Mesothelial cell of epicardium (in vitro differentiated cells): ENCODE results near the gene ZNF768. TPM values are rescaled to one million over a fixed set of nuclear protein-coding genes. Genes with fewer than 3 reads are reported as not detected.
A peak's percentile ranks its signal among the peaks of the same experiment; 100 is the strongest.

Experiments used
- DNase-seq, 2 experiments: peaks; one replicate each; pipeline ENCODE4 v3.0.0; 2021; ENCODE audit warnings: low spot score in 2 of 2; ENCODE audit not compliant: unreplicated experiment in 2 of 2
- H3K27ac Mint-ChIP-seq: 2 replicates; pipeline ENCODE4 v1.8.0; 2021; ENCODE audit warnings: mixed read lengths
- H3K27me3 Mint-ChIP-seq: 2 replicates; pipeline ENCODE4 v1.8.0; 2021; ENCODE audit warnings: low read depth, mixed read lengths
- H3K36me3 Mint-ChIP-seq: 2 replicates; pipeline ENCODE4 v1.8.0; 2021; ENCODE audit warnings: mixed read lengths
- H3K4me1 Mint-ChIP-seq: 2 replicates; pipeline ENCODE4 v1.8.0; 2021; ENCODE audit warnings: mixed read lengths
- H3K4me3 Mint-ChIP-seq: 2 replicates; pipeline ENCODE4 v1.8.0; 2021; ENCODE audit warnings: mild to moderate bottlenecking, moderate library complexity, mixed read lengths
- H3K9me3 Mint-ChIP-seq: 2 replicates; pipeline ENCODE4 v1.8.0; 2021; ENCODE audit warnings: mixed read lengths
- total RNA-seq: library from RNA; stranded (reverse); gene quantifications from 3 replicates; pipeline ENCODE4 v1.2.1, GENCODE V29; 2021
- TF ChIP-seq, protein P1 (sequence below): fragments of 200-600 bp; sonication (generic); IDR thresholded peaks from one replicate; pipeline ENCODE4 v1.5.0; 2021; ENCODE audit warnings: antibody characterized with exemption; ENCODE audit not compliant: unreplicated experiment

The ZNF768 gene
- total RNA-seq = 41.2 to 42.2 TPM (median 41.9 TPM) in 3 replicates

DNA sequence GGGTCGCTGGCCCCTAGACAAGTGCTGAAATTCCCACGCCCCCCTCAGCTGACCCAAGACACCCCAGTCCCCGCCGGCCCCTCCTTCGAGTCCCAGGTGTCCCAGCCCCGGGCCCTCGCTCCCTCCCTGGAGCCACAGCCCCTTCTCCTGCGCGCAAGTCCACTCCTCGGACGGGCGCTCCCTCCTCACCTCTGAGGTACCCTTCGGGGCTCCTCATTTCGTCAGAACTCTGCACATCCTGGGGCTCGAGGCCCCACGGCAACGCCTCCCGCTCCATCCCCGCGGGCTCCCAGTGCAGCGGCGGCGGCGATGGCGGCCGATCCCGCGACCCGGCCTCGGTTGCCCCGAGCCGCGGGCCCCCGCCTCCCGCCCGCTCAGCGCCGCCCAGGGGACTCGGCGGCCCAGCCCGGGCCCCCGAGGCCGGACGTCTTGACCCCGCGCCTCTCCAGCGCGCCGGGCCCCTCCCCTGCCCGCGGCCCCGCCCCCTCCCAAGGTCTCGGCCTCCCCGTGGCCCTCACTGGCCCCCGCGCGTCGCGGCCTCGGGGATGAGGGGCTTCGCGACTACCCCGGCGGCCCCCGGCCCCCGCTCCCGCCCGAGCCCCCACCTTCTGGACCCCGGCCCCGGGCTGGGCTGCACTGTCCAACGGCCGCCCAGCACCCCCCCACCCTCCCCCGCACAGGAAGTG lies at the start of gene ZNF768:
Gene ZNF768 (minus strand): TSS at position 430 of the 686 bp plus-strand sequence. CDS start 153 bp downstream, at position 277.
- TF ChIP-seq, protein P1, sequence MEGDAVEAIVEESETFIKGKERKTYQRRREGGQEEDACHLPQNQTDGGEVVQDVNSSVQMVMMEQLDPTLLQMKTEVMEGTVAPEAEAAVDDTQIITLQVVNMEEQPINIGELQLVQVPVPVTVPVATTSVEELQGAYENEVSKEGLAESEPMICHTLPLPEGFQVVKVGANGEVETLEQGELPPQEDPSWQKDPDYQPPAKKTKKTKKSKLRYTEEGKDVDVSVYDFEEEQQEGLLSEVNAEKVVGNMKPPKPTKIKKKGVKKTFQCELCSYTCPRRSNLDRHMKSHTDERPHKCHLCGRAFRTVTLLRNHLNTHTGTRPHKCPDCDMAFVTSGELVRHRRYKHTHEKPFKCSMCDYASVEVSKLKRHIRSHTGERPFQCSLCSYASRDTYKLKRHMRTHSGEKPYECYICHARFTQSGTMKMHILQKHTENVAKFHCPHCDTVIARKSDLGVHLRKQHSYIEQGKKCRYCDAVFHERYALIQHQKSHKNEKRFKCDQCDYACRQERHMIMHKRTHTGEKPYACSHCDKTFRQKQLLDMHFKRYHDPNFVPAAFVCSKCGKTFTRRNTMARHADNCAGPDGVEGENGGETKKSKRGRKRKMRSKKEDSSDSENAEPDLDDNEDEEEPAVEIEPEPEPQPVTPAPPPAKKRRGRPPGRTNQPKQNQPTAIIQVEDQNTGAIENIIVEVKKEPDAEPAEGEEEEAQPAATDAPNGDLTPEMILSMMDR = no peak
- peak within 1 kb of the TSS; percentile 98 for H3K27ac Mint-ChIP-seq
- H3K36me3 Mint-ChIP-seq = peaks cover 6% of the 10 kb centered on the region
- no peaks in the 10 kb centered on the region for H3K9me3 Mint-ChIP-seq
- H3K4me3 Mint-ChIP-seq = peak within 1 kb of the TSS; percentile 82
- DNase-seq = peak in 1 of 2 experiments; percentile 56
- no peaks in the 10 kb centered on the region for H3K27me3 Mint-ChIP-seq
- H3K4me1 Mint-ChIP-seq = peaks cover 25% of the 10 kb centered on the region

DNA sequence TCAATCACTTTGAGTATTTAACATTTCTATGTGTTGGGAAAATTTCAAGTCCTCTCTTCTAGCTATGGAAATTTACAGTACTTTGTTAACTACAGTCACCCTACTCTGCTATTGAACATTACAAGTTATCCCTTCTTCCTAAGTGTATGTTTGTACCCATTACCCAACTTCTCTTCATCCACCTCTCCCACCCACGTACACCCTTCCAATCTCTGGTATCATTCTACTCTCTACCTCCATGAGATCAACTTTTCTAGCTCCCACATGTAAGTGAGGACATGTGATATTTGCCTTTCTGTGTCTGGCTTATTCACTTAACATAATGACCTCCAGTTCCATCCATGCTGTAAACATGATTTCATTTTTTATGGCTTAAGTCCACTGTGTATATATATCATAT lies 48.3 kb upstream of the ZNF768 start:
- TF ChIP-seq, protein P1 = no peak
- Mint-ChIP-seq H3K9me3 (no peaks in the 10 kb centered on the region), H3K4me1 (peaks cover 15% of the 10 kb centered on the region), H3K27me3 (no peaks in the 10 kb centered on the region), H3K4me3 (no peak overlapping the region), H3K36me3 (peaks cover 4% of the 10 kb centered on the region), H3K27ac (no peak overlapping the region)
- no peak for DNase-seq

DNA sequence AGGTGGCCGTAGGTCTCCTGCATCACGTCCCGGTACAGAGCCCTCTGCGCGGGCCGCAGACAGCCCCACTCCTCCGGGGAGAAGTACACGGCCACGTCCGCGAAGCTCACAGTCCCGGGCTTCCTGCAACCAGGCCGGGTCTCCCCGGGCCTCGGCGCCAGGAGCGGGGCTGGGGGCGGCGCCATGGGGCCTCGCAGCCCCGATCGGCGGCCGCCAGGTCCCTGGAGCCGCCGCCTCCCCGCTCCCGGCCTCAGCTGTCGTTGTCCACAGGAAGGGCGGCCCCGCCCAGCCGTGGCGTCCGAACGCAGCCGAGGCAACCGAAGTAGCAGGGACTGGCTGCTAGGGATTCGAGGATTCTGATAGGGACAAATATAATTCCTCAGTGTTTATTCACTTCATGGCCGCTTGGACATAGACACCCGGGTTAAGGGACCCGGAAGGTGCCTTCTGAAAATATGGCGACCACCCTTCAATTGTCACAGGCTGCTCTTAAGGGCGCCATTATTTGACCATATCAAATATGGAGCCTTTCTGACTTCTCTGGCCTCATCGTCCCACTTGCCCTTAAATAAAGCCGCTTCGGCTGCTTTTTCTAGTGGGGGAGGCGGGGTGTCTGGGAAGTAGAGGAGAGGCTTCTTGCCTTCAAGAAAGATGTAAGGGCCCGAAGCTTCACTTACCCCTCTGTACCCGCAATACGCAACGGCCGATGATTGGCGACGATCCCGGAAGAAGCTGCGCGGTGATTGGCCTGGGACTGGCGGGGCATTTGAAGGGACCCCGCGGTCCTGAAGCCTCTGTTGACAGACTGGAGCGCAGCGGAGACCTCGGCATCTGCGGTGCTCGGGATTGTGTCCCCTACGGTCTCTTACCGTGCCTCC lies 45.3 kb upstream of the ZNF768 start, which contains the start of gene ZNF688:
Gene ZNF688 (minus strand): TSS at position 270 of the 878 bp plus-strand sequence. CDS start 85 bp downstream, at position 185.
- Mint-ChIP-seq H3K4me1 (peaks cover 26% of the 10 kb centered on the region), H3K4me3 (peak within 1 kb of the TSS; percentile 89), H3K27me3 (no peaks in the 10 kb centered on the region), H3K9me3 (no peaks in the 10 kb centered on the region), H3K36me3 (no peaks in the 10 kb centered on the region), H3K27ac (peak within 1 kb of the TSS; percentile 95)
- TF ChIP-seq, protein P1 = no peak
- peak; percentile 82 to 88 for DNase-seq

DNA sequence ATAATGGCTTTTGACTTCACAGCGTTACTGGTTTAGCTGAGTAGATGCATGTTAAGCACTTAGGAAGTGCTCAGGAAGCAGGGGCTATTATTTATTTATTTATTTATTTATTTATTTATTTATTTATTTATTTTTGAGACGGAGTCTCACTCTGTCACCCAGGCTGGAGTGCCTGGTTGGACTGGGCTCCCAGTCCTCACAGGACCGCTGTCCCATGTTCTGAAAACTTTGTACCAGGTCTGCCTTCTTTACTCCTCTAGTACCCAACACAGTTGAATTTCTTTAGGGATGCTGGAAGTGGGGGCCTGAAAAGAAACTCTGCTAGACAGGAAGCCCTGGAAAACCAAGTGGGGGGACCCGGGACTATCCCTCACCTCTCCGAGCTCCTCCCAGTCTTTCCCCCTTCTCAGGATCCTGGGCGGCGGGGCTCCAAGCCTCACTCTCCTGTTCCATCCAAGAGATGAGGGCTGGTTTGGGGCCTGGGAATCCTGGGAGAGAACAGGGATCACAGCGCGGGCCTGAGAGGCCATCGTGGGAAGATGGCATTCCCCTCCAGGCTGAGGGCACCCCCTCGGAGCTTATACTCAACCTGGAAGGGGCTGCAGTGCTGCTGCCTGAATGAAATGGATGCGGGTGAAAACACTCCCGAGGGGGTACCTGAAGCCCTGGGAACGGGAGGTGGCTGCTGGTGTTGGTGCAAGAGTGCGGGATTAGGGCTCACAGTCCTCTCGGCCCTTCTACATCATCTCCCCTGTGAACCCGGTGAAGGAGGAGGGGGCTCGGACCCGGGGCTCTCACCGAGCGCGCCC lies 44.5 kb upstream of the ZNF768 start:
- TF ChIP-seq, protein P1 = no peak
- DNase-seq = peak in 1 of 2 experiments; percentile 55

More for the DNA sequence above, 44.5 kb upstream of the ZNF768 start:
- peaks cover 26% of the 10 kb centered on the region for H3K4me1 Mint-ChIP-seq
- H3K36me3 Mint-ChIP-seq = no peaks in the 10 kb centered on the region
- peak overlapping the region; percentile 95 for H3K27ac Mint-ChIP-seq
- no peaks in the 10 kb centered on the region for H3K27me3 Mint-ChIP-seq
- H3K9me3 Mint-ChIP-seq = no peaks in the 10 kb centered on the region
- H3K4me3 Mint-ChIP-seq = peak overlapping the region; percentile 89
